ENCODE measurements around the gene SCLY.

SCLY gene

DNA sequence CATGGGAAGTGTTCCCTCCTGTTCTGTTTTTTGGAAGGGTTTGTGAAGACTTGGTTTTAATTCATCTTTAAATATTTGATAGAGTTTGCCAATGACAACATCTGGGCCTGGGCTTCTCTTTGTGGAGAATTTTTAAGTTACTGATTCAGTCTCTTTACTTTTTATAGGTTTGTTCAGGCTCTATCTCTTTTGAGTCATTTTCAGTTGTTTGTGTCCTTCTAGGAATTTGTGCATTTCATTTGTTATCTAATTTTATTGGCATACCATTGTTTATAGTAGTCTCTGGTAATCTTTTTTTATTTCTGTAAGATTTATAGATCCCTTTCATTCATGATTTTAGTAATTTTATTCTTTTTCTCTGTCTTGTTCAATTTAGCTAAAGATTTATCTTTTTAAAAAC lies 14.6 kb downstream of the SCLY start:
- DNase-seq, result no peak

DNA sequence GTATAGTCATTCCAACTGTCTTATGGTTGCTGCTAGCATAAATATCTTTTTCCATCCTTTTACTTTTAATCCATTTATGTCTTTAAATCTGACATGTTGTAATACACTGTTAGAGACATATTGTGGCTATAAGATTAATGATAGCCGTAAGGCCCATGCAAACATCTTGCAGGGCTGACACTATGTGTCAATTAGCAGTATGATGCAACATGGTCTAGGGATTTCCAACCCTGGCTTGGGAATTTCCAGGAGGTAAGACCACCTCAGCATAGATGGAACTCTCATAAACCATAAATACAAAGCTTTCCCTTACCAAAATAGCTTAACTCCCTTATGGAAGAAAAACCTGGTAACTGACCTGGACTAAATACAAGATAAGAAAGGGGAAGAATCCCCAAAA lies 16.5 kb downstream of the SCLY start:
- DNase-seq, result no peak

DNA sequence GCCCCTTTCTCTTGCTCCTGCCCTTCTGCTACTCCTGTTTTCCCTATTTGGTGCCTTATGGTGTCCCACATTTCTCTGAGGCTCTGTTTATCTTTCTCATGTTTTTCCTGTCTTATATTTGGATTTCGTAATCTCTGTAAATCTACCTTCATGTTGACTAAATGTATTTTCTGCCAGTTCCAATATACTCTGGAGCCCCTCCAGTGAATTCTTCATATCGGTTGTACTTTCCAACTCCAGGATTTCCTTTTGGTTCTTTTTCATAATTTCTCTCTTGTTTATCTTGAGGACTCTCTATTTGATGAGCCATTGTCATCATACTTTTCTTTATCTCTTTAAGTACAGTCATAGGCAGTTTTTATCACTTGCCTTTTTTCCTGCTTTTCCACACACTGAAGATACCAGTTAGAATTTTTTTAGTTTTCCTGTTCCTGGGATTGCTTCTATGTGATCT lies 19.1 kb downstream of the SCLY start:
- no peak for DNase-seq

DNA sequence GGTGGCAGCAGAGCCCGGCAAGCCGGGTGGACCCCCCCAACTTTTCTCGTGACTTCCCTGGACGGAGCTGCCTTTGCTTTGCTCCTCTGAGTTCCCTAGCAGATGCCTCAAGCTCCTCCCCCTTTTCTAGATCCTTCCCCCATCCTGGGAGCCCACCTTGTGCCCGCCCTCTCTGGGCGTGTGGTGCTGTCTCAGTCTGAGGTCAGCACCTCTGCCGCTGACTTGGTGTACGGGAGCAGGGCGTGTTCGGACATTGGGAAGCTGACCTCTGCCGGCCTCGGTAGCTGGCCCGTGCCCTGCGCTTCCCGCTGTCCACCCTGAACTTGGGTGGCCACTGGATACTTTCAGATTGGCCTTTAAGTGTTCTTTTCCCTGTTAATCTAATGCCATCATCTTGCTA lies 19.7 kb downstream of the SCLY start:
- DNase-seq, result no peak

DNA sequence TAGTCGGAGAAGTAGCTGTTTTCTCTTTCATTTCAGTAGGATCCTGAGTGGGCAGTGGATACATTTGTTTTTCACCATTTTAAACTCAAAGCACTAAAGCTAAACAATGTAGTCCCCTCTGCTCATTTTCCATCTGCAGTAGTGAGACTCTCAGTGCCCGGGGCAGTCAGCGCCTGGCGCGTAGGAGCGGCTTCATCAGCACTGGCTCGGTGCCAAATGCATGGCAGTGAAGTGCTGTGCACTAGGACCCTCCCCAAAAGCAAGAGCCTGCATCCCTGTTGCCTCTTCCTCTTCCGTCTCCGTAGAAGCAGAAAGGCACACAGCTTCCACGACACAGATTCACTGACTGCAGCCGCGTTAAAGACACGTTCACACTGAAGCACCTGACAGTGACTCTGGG lies 20.3 kb downstream of the SCLY start:
- DNase-seq, result no peak

DNA sequence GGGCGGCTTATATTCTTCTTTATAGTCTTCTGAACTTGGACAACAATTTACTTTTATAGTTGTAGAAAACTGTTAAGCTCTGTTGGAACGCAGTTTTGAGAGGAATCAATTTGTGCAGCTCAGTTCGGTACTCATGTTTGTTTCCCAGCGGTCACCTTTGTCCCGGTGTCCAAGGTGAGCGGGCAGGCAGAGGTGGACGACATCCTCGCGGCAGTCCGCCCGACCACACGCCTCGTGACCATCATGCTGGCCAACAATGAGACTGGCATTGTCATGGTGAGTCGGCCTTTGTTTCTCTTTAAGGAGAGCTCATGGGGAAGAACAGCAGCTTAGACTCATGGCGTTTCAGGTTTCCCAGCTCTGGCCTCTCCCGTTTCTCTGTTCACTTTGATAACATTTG lies 20.8 kb downstream of the SCLY start:
- no peak for DNase-seq

DNA sequence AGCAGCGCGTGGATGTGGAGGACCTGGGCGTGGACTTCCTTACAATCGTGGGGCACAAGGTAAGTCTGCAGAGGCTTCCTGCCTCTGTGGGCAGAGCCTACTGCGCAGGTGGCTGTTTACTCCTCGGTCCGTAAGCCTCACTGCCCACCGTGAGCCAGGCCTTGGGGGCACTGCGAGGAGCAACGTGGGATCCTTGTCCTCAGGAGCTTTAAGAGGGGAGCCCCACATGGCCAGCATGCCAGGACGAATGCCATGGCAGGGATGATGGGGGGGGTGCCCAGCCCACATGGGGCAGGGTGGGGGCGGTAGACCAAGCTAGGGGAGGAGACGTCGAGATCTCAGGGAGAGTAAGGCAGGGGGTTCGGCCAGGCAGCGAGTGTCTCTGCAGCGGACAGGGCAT lies 21.4 kb downstream of the SCLY start:
- no peak for DNase-seq

DNA sequence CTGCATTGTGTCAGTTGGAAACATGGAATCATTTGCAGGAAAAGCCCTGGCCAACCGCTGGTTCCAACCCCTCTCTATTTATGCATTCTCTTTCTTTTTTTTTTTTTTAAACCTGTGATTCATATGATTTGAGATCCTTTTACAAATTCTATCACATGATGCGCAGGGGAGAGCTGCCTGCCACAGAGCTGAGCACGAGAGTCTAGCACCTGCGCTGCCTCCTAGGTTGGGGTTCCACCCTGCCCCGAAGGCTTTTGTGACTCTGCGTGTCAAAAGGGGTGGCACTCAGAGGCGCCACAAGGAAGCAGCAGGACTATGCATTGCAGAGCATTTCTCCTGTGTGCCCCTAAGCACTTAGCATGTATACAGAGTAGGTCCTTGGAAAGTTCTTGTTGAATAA lies 22.0 kb downstream of the SCLY start:
- no peak for DNase-seq

DNA sequence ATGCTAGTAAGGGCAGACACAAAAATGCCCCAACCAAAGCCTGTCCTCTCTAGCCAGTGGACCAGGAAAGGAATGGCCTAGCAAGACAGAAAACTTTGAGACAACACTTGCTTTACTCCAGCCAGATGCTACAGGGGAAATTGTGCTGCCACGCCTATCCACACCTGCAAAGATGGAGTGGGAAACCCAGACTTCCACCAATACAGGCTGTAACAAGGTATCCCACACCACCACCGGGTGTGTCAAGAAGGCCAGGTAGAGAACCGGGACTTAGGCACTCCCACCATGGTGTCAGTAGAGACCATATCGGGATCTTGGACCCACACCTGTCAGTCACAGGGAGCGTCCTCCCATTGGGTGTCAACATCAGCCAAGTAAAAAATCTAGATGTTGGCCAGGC lies 23.1 kb downstream of the SCLY start:
- DNase-seq, result no peak

DNA sequence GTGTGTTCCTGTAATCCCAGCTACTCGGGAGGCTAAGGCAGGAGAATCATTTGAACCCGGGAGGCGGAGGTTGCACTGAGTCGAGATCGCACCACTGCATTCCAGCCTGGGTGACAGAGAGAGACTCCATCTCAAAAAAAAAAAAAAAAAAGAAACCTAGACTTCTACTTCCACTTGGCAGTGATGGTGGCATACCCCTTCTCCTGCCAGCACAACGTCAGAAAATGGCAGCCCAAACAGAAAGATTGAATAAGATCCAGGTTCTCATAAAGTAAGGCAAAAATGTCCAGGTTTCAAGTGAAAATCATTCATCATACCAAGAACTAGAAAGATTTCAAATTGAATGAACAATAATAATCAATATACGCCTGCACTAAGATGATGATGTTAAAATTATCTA lies 24.0 kb downstream of the SCLY start:
- DNase-seq, result no peak

DNA sequence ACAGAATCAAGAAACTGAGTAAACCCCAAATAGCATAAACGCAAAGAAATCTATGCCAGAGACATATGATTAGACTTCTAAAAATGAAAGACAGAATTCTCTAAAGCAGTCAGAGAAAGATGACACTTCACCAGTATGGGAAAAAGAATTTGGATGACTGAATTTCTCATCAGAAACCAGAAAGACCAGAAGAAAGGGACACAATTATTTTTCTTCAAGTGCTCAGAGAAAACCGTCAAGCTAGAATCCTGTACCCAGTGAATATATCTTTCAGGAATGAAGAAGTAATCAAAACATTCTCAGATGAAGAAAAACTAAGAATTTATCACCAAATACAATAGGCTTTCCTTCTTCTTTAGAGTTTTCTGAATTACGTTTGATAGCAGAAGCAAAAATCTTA lies 25.1 kb downstream of the SCLY start:
- no peak for DNase-seq

DNA sequence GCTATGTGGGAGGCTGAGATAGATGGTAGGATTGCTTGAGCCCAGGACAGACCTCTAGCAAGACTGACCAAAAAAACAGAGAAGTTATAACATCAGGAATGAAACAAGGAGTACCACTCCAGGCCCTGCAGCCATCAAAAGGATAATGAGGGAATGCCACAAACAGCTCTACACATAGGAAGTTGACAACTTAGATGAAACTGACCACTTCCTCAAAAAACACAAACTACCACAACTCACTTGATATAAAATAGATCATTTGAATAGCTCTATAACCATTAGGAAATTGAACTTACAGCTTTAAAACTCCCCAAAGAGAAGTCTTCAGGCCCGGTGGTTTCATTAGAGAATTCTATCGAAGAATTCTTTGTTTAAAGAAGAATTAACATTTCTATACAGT lies 26.4 kb downstream of the SCLY start:
- no peak for DNase-seq

DNA sequence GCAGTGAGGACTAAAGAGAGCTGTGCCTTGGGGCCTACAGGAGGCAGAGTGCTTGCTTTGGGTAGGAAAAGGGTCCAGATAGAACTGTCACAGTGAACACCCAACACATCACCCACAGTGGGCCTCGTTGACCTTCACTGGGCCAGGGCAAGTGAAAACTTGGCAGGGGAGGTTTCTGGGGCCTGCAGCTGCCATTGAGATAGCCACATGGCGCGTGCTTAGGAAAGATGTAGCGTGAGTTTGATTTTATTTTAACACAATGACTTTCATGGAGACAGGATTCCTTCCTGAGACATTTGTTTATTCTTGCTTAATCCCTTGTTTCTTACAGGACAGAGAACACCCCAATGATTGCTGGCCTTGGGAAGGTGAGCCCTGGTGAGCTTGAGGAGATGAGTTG lies 30.1 kb downstream of the SCLY start:
- DNase-seq, result no peak

DNA sequence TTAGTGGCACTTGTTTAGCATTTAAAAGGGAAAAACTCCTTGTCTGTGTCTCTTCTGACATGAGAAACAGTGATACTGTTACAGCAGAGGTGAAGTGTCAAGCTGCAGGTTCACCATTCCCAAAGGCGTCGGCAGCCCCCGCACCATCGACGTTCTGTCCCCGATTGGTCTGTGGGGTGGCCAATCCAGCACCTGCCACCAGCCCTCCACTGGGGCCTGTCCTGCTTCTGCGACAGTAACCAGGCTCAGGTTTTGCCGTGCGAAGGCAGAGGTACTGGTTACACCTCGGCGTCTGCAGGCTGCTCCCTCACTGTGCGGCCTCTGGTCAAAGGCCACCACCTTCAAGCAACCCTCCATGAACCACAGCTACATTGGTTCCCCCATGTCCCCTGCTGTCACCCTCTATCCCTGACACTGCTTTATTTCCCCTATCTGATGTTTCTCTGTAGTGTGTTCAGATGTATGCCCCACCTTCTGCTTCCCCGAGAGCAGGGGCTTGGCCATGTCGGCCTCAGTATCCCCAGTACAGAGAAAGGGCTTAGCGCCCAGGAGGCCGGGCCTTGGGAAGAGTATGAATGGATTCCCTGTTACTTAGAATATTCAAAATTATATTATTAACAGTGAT lies 30.7 kb downstream of the SCLY start:
- DNase-seq, result no peak

DNA sequence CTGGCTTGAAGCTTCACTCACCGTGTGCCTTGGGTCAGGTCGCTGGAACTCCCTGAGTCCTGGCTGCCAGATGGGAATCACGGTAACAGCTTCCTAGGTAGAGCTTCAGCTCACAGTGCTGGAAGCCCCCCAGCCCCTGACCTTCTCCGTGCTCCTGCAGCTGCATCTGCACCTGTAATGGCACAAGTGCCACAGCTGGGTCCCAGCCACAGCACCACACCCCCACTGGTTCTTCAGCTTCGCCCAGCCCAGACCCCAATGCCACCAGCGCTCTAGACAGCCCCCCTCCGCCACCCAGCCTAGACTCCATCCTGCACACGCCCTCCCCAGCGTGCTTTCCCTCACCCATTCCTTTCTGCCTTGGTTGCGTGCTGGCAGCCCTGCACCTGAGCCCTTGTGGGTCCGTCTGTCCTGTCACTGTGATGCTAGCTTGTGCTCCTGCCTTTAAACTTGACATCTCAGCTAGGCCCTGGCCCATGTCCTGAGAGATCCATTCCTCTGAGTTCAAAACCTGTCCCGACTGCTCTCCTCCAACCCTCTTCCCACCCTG lies 31.8 kb downstream of the SCLY start:
- no peak for DNase-seq

DNA sequence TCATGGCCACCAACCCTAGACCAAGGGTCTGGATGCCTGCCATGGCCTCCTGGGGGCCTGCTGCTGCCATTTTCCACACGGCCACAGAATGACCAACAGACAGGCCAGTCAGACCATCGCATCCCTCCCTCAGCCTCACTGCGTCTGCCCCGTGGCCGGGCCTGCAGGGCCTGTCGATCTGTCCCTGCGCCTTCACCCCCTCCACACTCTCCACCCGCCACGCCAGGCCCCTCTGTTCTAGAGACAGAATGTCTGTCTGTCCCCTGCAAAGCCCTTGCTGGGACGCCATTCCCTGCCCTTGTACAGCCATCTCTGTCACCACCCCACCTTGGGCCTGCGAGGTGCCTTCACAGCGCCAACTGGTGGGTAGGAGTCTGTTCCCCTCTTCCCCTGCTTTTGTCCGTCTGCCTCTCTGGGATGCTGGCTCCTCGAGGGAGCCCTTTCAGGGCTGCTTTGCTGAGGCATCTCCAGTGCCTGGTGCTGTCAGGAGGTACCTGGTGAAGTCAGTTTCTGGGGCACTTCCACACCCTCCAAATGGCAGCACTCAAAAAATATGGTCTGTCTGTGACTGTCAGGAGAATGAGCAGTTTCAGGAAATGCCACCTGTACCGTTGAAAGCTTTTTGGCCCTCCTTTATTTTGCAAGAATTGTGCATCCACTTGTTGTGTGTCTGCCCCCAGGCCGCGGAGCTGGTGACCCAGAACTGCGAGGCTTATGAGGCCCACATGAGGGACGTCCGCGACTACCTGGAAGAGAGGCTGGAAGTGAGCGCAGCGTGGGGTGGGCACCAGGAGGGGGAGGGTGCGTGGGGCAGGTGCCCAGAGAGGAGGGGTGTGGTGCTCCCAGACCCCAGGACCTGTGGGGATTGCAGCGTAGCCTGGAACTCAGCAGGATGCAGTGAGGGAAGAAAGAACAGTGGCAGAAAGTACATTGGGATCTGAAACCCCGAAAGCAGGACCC lies 32.7 kb downstream of the SCLY start:
- DNase-seq, result no peak

DNA sequence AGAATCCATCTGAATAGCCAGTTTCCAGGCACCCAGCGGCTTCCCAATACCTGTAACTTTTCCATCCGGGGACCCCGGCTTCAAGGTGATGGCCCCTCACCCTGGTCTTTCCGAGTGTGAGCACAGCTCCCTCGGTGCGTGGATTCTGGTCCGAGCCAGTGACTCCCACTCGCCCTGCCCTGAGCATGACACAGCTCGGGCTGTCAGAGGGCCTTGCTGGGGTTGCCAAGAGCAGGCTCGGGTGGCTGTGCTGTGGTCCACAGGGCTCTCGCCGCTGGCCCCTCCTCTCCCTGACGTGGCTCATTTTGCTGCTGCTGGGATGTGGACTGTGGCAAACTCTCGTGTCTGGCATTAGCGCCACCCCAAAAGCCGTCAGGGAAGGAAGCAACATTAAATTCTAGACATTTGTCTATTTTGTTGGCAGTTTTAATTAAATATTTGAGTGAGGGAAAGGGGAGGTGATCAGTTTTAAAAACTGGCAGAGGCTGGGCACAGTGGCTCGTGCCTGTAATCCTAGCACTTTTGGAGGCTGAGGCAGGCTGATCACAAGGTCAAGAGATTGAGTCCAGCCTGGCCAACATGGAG lies 33.7 kb downstream of the SCLY start:
- no peak for DNase-seq

DNA sequence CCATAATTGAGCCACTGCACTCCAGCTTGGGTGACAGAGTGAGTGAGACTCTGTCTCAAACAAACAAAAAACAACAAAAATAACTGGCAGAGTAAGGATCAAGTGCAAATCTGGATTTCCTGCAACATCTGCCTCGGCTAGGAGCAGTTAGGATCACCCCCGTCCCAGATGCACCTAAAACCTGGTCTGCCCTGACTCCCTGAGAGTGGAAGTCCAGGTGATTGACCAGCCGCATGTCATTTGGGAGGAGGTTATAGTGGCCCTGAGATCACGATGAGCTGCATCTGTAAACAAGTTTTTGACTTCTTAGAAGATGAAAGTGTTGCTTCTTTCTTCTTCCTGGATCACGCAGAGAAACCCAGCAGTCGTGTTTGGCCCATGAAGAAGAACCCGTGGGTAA lies 34.3 kb downstream of the SCLY start:
- no peak for DNase-seq

DNA sequence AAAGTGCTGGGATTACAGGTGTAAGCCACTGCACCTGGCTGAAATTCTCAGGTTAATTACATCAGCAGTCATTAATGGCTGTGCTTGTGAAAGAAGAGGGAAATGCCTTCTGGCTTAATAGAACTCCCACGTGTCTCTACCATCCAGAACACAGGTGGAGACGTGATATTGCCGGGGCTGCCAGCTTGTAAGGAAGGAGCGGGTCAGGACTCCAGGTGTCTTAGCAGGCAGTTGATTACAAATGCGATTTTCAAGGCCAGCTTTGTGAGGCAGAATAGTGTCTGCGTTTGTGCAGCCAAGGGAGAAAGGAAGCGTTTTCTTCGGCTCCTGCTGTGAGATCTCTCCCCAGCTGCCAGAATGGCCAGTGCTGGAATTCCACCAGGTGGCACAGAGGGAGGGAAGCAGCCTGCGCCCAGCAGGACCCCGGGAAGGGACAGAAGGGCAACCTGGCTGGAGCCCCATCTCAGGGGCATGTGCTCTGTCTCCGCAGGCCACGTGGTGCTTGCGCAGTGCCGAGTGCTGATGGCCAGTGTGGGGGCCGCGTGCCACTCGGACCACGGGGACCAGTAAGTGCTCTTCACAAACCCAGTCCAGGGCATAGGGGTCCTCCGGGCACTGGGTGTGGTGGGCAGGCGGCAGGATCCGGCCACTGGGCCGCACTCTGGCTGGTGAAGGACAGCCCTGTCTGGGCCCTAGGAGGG lies 35.7 kb downstream of the SCLY start:
- DNase-seq, result no peak

DNA sequence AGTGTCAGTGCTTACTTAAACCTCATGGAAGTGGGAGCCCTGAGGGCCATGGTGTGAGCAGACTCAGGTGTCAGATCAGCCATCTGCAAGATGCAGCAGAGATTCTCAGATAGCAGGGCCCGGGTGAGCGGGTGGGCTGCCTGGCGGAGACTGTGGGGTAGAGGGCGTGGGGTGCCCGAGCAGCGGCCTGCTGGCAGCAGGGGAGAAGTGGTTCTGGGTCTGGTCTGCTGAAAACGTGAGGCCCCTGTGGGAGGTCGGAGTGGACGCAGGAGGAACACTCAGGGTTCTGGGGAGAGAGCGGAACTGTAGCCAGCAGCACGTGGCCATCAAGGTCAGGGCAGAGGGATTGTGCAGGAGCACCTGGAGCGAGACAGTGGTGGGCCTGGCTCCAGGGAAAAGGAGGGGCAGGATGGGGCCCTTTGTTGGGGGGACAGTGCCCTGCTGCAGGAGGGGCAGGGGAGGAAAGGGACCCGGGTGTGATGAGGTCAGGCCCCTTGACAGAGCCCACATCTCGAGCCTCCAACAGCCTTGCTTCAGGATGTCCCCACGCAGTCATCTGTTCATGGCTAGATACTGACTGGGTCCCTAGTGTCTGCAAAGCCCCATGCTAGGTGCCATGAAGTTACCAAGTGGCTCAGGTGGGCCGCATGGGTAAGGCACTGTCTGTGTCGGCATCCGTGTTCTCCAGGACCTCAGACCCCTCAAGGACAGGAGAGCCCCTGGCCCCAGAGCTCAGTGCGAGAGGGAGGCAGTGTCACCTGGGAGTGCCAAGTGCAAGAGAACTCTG lies 36.6 kb downstream of the SCLY start:
- DNase-seq, result no peak

DNA sequence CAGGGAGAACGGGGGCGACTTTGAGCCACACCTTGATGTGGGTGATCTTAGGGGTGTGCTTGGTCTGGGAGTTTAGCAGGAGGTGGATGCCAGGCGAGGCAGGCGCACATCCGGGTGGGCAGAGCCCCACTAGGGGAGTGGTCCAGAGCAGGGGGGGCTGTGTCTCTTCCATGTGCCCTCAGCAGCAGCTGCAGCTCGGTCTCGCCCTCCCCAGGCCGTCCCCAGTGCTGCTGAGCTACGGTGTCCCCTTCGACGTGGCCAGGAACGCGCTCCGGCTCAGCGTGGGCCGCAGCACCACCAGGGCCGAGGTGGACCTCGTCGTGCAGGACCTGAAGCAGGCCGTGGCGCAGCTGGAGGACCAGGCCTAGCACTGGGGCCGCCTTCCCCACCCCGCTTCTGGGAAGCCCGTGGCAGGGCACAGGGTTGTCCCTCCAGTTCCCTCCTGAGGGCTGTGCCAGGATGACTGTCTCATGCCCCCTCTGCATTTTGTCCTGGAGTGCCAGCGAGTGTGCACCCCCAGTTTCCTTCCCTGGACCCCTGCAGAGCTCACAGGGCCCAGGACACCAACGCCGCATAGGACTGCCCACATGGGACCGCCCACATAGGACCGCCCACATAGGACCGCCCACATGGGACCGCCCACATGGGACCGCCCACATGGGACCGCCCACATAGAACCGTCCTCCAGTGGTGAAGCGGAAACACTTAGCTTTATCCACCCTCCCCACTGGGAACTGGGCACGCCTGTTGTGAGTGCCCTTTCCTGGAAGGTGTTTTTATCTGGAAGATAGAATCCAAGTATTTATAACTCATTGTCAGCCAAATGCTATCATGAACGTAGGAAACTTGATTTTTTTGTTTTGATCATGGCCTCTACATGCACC lies 37.4 kb downstream of the SCLY start:
- no peak for DNase-seq

Data from NCI-H510A treated with DMSO at 0.1 percent for 48 hours (cell line).